GM21390 (cell line): ENCODE data around the gene BPTF.
"Not testable (repeated sequence)": the region's sequence is repeated elsewhere in the genome, so short reads cannot be mapped to it uniquely, and the experiment has no call there.

ENCODE experiments used
- ATAC-seq: cut with Tn5 transposase; IDR thresholded peaks from one replicate; pipeline ENCODE4 v1.9.1; 2021; ENCODE audit not compliant: unreplicated experiment

The BPTF gene

GRCh38 chr17:67824735-67825626 lies at the start of gene BPTF:
BPTF (plus strand) TSS chr17:67825503; CDS start chr17:67825725, 222 bp downstream.
- peak; percentile 77 for ATAC-seq

GRCh38 chr17:67779098-67779672 lies 46.1 kb upstream of the BPTF start:
- no peak for ATAC-seq

GRCh38 chr17:67784364-67785121 lies 40.8 kb upstream of the BPTF start:
- no peak for ATAC-seq

GRCh38 chr17:67785122-67785477 lies 40.2 kb upstream of the BPTF start:
- no peak for ATAC-seq

- ATAC-seq: no peak
These were observed 39.8 kb upstream of the BPTF start for GRCh38 chr17:67785504-67785903.

- peak; percentile 94 for ATAC-seq
These were observed 24.8 kb upstream of the BPTF start for GRCh38 chr17:67800495-67800928.

GRCh38 chr17:67801626-67802175 lies 23.6 kb upstream of the BPTF start:
- no peak for ATAC-seq

- no peak for ATAC-seq
These were observed 14.8 kb upstream of the BPTF start for GRCh38 chr17:67810464-67810863.

GRCh38 chr17:67812380-67812779 lies 12.9 kb upstream of the BPTF start:
- not testable (repeated sequence) for ATAC-seq

- ATAC-seq: no peak
These were observed 11.5 kb upstream of the BPTF start for GRCh38 chr17:67813803-67814180.

GRCh38 chr17:67818110-67819002 lies 6.9 kb upstream of the BPTF start:
- ATAC-seq: peak; percentile 60

- ATAC-seq: no peak
These were observed 5.6 kb upstream of the BPTF start for GRCh38 chr17:67819722-67820121.

- ATAC-seq: no peak
These were observed 3.4 kb upstream of the BPTF start for GRCh38 chr17:67821871-67822367.

GRCh38 chr17:67825627-67826601 lies 611 bp downstream of the BPTF start:
- peak; percentile 30 for ATAC-seq

- ATAC-seq: no peak
These were observed 4.0 kb downstream of the BPTF start for GRCh38 chr17:67829331-67829730.

- ATAC-seq: no peak
These were observed 5.1 kb downstream of the BPTF start for GRCh38 chr17:67830440-67830839.

- ATAC-seq: no peak
These were observed 6.0 kb downstream of the BPTF start for GRCh38 chr17:67831268-67831667.

- ATAC-seq: no peak
These were observed 7.8 kb downstream of the BPTF start for GRCh38 chr17:67833134-67833533.
